ENCODE results near the gene SEMA3A. TPM values are rescaled to one million over a fixed set of nuclear protein-coding genes. Genes with fewer than 3 reads are reported as not detected.

Gene SEMA3A
- total and polyA plus RNA-seq, 4 donors: 0.13 to 0.56 (median 0.20) TPM

DNA sequence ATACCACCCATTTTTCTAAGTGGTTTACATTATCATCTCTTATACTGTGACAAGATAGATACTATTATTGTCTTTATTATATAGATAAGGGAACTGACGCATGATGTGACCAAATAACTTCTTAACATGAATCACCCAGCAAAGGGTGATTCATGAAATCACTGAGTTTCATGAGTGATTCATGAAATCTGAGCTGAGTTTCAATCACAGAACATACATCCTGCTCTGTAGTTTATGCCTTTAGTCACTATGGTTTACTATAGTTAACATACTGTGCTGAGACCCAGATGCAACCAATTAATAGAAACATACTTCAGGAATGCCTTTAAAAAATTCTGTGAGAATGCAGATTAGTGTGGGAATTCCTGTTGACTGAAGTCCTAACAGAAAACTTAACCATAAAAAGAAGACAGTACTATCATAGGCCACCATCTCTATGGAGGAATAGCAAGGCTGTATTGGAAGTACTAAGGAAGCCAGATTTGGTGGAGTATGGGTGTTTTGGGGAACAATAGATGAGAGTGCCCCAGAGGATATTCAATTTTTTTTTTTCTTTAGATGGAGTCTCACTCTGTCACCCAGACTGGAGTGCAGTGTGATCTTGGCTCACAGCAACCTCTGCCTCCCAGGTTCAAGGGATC lies 43.1 kb upstream of the SEMA3A start:
- H3K27ac ChIP-seq (ENCODE audit: low read depth in 1 of 2, low read length in 2 of 2): no peak overlapping the region
- H3K4me3 ChIP-seq (ENCODE audit: low read depth in 1 of 3, low read length in 3 of 3): no peak overlapping the region
- 75% methylated on average over 1 of the region's 1 CpG for WGBS
- TF ChIP-seq RXRA (IDR thresholded peaks at IDR 0.05): no peak
- no peak for TF ChIP-seq EGR1 (IDR thresholded peaks at IDR 0.05; ENCODE audit: low read depth in 2 of 2)
- TF ChIP-seq CTCF (IDR thresholded peaks at IDR 0.05; ENCODE audit: low read depth, low read length, missing input control): no peak
- TF ChIP-seq RAD21 (IDR thresholded peaks at IDR 0.05): no peak
- no peak for TF ChIP-seq HNF4A (conservative IDR thresholded peaks at IDR 0.05)
- TF ChIP-seq, protein P1, sequence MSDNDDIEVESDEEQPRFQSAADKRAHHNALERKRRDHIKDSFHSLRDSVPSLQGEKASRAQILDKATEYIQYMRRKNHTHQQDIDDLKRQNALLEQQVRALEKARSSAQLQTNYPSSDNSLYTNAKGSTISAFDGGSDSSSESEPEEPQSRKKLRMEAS (IDR thresholded peaks at IDR 0.05): no peak
- no peak for TF ChIP-seq NR2F2 (IDR thresholded peaks at IDR 0.05)
- no peak for TF ChIP-seq ZBTB33 (IDR thresholded peaks at IDR 0.05)
- TF ChIP-seq, protein P2, sequence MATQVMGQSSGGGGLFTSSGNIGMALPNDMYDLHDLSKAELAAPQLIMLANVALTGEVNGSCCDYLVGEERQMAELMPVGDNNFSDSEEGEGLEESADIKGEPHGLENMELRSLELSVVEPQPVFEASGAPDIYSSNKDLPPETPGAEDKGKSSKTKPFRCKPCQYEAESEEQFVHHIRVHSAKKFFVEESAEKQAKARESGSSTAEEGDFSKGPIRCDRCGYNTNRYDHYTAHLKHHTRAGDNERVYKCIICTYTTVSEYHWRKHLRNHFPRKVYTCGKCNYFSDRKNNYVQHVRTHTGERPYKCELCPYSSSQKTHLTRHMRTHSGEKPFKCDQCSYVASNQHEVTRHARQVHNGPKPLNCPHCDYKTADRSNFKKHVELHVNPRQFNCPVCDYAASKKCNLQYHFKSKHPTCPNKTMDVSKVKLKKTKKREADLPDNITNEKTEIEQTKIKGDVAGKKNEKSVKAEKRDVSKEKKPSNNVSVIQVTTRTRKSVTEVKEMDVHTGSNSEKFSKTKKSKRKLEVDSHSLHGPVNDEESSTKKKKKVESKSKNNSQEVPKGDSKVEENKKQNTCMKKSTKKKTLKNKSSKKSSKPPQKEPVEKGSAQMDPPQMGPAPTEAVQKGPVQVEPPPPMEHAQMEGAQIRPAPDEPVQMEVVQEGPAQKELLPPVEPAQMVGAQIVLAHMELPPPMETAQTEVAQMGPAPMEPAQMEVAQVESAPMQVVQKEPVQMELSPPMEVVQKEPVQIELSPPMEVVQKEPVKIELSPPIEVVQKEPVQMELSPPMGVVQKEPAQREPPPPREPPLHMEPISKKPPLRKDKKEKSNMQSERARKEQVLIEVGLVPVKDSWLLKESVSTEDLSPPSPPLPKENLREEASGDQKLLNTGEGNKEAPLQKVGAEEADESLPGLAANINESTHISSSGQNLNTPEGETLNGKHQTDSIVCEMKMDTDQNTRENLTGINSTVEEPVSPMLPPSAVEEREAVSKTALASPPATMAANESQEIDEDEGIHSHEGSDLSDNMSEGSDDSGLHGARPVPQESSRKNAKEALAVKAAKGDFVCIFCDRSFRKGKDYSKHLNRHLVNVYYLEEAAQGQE (IDR thresholded peaks at IDR 0.05): no peak
- TF ChIP-seq FOXA1 (IDR thresholded peaks at IDR 0.05): no peak
- no peak for TF ChIP-seq SP1 (IDR thresholded peaks at IDR 0.05)
- no peak for TF ChIP-seq ATF3 (IDR thresholded peaks at IDR 0.05)
- TF ChIP-seq JUND (IDR thresholded peaks at IDR 0.05): no peak
- no peak for TF ChIP-seq FOXA2 (IDR thresholded peaks at IDR 0.05)
- TF ChIP-seq YY1 (IDR thresholded peaks at IDR 0.05): no peak
- no peak for TF ChIP-seq TAF1 (conservative IDR thresholded peaks at IDR 0.05)
- no peak for TF ChIP-seq HNF4G (IDR thresholded peaks at IDR 0.05)
- no peak for TF ChIP-seq GABPA (IDR thresholded peaks at IDR 0.05 in 1 of 2, conservative IDR thresholded peaks at IDR 0.05 in 1 of 2)
- H3K27me3 ChIP-seq (ENCODE audit: control insufficient read depth in 4 of 4, insufficient read depth in 4 of 4, low read length in 3 of 4): no peaks in the 10 kb centered on the region
- no peak for DNase-seq (ENCODE audit: low spot score)
- H3K36me3 ChIP-seq (ENCODE audit: control insufficient read depth in 4 of 4, insufficient read depth in 3 of 4, low read depth in 1 of 4, low read length in 3 of 4): no peaks in the 10 kb centered on the region
- H3K4me1 ChIP-seq (ENCODE audit: control insufficient read depth in 4 of 4, insufficient read depth in 4 of 4, low read length in 3 of 4): no peaks in the 10 kb centered on the region
- no peak overlapping the region for H3K9ac ChIP-seq (ENCODE audit: low read depth in 1 of 2, low read length in 2 of 2)
- no peaks in the 10 kb centered on the region for H3K9me3 ChIP-seq (ENCODE audit: control insufficient read depth in 4 of 4, low read length in 3 of 4)

Measured in liver (tissue), 9 donors.